Smooth muscle cell of the coronary artery (primary cell): ENCODE measurements around the gene SPAG7. TPM values are rescaled to one million over a fixed set of nuclear protein-coding genes. Genes with fewer than 3 reads are reported as not detected.

Experiments used
- total RNA-seq: library from RNA; depleted of rRNA; stranded (reverse); fragments of >200 nt; gene quantifications from 2 replicates; pipeline ENCODE4 v1.2.3, GENCODE V29; 2014; ENCODE audit warnings: low replicate concordance

Gene SPAG7, protein sequence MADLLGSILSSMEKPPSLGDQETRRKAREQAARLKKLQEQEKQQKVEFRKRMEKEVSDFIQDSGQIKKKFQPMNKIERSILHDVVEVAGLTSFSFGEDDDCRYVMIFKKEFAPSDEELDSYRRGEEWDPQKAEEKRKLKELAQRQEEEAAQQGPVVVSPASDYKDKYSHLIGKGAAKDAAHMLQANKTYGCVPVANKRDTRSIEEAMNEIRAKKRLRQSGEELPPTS
- total RNA-seq: 44.5 and 69.5 TPM in 2 replicates

DNA sequence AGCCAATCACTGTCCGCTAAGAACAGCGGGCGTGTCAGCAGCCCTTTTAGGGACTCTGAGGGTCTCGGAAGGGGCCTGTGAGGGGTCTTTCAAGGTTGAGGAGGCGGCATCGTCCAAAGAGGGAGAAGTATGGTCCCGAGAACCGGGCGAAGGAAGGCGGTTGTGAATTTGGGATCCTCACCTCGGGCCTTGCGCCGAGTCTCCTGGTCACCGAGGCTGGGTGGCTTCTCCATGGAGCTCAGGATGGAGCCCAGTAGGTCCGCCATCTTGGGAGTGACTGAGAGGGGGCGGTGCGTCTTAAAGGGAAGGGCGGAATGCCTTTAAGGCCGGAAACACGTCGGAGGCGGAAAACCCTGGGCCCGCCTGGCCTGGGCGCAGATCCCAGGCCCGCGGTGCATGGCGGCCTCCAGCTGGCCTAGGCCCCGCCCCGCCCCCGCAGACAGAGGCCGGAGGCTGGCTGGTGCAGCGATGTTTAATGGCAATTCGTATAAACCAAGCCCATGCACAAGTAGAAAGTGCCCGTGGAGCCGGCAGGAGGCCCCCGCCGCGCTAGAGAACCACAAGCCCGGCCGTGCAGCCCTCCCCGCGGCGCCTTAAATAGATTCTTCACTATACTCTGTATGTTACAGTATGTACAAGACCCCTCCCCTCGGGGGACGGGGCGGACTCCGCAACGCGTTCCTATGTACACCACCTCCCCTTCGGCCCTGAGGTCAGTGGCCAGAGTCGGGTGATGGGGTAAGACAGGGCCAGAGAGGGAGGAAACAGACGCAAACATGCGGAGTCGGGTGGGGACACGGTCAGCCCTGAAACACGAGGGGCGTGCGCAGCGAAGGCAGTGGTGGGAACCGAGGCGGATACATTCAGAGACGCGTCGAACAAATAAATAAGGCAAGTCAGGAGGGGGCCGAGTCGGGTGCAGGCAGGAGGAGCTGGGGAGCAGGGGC, at the start of gene SPAG7:
SPAG7 (minus strand) TSS at position 279 of the 947 bp plus-strand sequence; CDS start at position 266, 13 bp downstream.

DNA sequence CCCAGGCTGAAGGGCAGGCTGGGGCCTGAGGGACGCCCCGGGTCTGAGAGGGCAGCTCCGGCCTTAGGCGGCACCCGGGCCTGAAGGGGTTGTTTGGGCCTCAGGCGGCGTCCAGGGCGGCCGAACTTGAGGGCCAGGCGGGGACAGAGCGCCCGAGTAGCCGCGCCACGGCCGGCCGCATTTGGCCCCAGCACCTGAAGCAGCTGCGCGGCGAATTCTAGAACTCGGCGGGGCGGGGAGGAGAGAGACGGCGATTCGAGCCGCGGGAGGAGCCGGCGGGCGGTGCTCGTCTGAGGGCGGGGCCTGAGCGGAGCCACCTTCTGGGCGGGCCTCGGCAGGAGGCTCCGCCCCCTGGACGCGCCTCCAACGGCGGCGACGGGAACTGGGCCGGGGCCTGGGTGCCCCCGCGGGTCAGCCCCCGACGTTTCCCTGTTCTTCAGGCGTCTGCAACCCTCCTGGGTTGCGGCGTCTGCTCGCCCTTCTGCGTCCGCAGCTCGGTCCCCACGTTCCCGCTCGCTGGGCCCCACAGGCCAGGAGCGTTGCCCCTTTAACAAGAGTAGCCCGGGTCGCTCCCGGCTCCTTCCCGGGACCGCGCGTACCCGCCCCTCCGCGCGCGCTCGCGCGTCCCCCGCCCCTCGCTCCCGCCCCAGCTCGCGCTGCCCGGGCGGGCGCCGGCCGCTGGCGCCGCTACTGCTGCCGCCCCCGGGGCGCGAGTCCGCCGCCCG, 29.8 kb upstream of the SPAG7 start, which contains the start of the genes INCA1 and KIF1C:
INCA1 (minus strand) TSS at position 221 of the 725 bp plus-strand sequence. CDS start 3,085 bp downstream, outside the sequence.
KIF1C (plus strand) TSS at position 649 of the 725 bp plus-strand sequence. CDS start 2,297 bp downstream, outside the sequence.

DNA sequence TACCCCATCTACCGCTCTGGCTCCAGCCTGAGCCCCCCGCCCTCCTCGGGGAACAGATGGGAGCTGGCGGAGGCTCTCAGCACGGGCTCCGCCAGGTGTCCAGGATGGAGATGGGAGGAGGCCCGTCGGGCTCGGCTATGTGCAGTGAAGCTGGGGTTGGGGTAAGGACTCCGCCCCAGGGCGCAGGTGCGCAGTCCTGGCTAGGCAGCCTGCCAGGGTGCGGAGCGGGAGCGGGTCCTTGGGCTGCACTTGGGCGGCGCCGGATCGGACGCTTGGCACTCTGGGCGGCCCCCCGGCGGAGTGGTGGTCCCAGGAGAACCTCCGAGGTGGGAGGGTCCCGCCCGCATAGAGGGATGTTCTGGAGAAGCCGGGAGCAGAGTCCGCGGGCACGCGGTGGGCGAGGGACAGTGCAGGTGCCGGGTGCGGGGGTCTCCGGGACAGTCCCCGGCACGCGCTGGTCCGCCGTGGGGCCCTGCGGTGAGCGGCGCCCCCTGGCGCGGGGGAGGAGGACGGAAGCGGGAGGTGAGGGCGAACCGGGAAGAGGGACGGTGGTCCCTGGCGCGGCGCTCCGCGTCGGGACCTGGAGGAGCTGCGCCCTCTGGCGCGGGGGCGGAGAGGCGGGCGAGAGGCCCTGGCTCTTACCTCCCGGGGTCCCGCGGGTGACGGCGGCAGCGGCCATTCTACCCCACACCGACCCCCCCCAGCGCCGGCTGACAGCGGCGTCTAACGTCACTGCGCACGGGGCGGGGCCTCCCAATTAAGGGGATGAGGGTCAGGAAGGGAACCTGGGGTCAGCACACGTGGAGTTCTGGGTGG, 19.5 kb upstream of the SPAG7 start, which contains the start of gene CAMTA2:
CAMTA2 (minus strand) TSS at position 725 of the 816 bp plus-strand sequence. CDS start 1,453 bp downstream, outside the sequence.

DNA sequence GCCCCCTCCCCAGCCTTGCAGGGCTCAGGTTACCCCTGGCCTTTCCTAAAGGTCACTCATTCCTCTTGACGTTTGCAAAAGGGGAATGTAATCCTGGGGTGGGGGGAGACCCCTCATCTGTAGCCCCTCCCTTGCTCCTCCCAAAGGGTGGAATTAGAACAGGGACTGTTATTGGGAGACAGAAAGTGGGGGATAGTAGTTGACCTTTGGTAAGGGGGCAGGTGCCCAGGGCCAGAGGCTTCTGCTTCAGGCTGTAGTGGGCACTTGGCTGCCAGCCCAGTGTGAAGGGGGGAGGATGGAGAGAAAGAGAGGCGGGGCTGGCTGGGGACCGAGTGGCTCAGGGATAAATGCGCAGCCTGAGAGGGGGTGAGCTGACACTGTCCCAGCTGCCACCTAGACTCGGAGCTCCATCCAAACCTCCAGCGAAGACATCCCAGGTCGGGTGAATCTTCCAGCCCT, 16.8 kb downstream of the SPAG7 start, which contains the start of gene ENO3:
ENO3 (plus strand) TSS at position 374 of the 459 bp plus-strand sequence. CDS start 711 bp downstream, outside the sequence.

DNA sequence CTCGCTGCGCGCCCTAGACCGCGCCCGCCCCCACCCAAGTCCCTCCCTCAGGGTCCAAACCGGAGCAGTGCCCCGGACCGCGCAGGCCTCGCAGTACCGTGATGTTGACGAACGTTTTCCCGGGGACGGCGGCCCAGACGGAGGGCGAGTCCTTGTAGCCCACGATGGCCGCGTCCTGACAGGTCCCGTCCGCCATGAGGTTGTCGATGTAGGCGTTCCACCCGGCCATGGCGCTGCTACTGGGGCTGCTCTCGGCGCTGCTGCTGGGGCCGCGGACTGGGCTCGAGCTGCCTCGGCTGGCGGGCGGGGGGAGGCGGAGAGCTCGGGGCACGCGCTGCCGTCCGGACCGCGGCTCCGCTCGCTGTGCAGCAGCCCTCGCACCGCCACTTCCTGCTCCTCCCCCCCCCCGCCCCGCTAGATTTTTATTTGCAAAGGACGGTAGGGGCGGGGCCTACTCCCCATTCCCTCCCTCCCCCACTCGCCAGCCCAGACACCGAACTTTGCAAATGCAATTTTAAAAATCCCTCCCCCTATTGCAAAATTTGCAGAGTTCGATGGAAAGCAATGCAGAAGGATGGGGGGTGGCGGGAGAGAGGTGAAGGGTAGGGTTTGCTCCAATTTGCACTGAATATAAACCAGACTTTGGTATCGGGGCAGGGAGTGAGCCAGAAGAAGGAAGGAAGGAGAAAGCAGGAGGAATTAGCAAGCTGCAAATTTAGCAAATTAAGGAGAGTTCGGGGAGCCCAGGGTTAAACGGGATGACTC, 19.3 kb downstream of the SPAG7 start, which contains the start of gene PFN1:
PFN1 (minus strand) TSS at position 365 of the 765 bp plus-strand sequence; CDS start at position 229, 136 bp downstream.

DNA sequence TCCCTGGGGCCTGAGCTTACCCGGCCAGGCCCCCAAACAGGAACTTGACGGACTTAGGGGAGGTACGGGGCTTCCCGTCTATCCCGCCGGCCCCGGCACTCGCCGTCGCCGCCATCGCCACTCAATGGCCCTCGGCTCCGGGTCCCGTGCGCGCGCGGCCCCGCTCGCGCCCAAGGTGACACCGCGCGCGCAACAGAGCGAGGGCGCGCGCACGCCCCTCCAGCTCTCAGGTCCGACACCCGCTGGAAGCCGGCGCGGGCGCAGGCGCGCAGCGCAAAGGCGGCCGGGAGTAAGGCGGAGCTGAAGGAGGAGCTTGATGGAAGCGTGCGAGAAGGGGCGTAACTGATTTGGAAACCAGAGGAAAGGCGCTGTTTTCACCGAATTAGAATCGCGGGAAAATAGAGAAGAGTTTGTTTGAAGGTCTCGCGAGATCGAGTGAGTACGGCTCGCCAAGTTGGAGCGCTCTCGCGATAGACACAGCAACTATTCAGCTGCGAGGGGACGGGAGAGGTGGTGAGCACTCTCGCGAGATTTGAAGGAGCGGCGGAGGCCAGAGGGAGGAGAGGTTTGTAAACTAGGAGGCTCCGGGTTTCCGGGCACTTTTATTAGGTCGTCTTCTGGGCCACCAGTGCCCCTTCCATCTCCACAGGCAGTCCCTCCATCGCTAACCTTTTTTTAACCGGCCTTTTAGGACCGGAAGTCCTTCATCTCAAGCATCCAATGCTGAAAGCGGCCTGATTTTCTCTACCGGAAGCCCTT, 27.6 kb downstream of the SPAG7 start, which contains the start of the genes RNF167 and SLC25A11:
RNF167 (plus strand) TSS at position 473 of the 759 bp plus-strand sequence. CDS start 642 bp downstream, outside the sequence.
SLC25A11 (minus strand) TSS at position 251 of the 759 bp plus-strand sequence; CDS start at position 115, 136 bp downstream.

DNA sequence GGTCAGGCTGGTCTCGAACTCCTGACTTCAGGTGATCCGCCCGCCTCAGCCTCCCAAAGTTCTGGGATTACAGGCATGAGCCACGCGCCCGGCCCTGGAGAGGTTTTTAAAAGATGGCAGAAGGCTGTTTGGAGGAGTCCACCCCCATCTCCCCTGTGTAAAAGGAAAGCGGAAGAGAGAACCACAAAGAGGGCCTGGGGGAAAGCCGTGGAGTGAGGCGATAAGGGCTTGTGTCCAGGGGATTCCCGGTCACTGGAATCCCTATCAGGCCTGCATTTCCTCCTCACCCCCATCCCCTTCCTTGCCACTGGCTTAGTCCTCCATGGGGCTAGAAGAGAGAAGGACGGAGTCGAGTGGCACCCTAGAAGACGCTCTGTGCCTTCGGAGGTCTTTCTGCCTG, 35.7 kb downstream of the SPAG7 start, which contains the start of gene GP1BA:
GP1BA (plus strand) TSS at position 315 of the 400 bp plus-strand sequence. CDS start 328 bp downstream, outside the sequence.

Other genes with a start within 250 kb of the SPAG7 start
- gene MED11, start 236.4 kb downstream of the SPAG7 start, total RNA-seq: 10.1 and 12.1 TPM in 2 replicates
- 0.23 TPM in 1 of 2 replicates, not detected in the other for gene ZMYND15, start 228.0 kb downstream of the SPAG7 start, total RNA-seq
- 0.59 and 0.83 TPM in 2 replicates for gene CXCL16, start 227.9 kb downstream of the SPAG7 start, total RNA-seq
- gene TM4SF5, start 195.9 kb downstream of the SPAG7 start, total RNA-seq: not detected in 2 replicates
- gene VMO1, start 181.5 kb downstream of the SPAG7 start, total RNA-seq: 0.08 and 0.23 TPM in 2 replicates
- gene GLTPD2, start 178.9 kb downstream of the SPAG7 start, total RNA-seq: not detected in 2 replicates
- 121 and 237 TPM in 2 replicates for gene PSMB6, start 171.7 kb downstream of the SPAG7 start, total RNA-seq
- 15.1 and 16.5 TPM in 2 replicates for gene PLD2, start 160.7 kb downstream of the SPAG7 start, total RNA-seq
- gene MINK1, start 134.5 kb downstream of the SPAG7 start, total RNA-seq: 20.7 and 36.0 TPM in 2 replicates
- gene C17orf107, start 68.3 kb downstream of the SPAG7 start, total RNA-seq: 2.1 and 7.4 TPM in 2 replicates
- 0.38 and 0.47 TPM in 2 replicates for gene CHRNE, start 64.7 kb downstream of the SPAG7 start, total RNA-seq
- not detected in 2 replicates for gene GP1BA, start 35.5 kb downstream of the SPAG7 start, total RNA-seq
- gene SLC25A11, start 27.8 kb downstream of the SPAG7 start, total RNA-seq: 51.1 and 76.2 TPM in 2 replicates
- gene RNF167, start 27.5 kb downstream of the SPAG7 start, total RNA-seq: 12.1 and 13.3 TPM in 2 replicates
- 665 and 1,065 TPM in 2 replicates for gene PFN1, start 19.3 kb downstream of the SPAG7 start, total RNA-seq
- 2.7 and 4.9 TPM in 2 replicates for gene ENO3, start 16.7 kb downstream of the SPAG7 start, total RNA-seq
- gene CAMTA2, start 19.9 kb upstream of the SPAG7 start, total RNA-seq: 4.1 TPM in 2 replicates
- 0.30 and 1.1 TPM in 2 replicates for gene INCA1, start 29.7 kb upstream of the SPAG7 start, total RNA-seq
- 67.5 and 86.1 TPM in 2 replicates for gene KIF1C, start 30.1 kb upstream of the SPAG7 start, total RNA-seq
- 0.15 and 0.82 TPM in 2 replicates for gene SLC52A1, start 67.6 kb upstream of the SPAG7 start, total RNA-seq
- 0.47 and 0.90 TPM in 2 replicates for gene ZFP3, start 110.7 kb upstream of the SPAG7 start, total RNA-seq
- gene ZNF232, start 144.1 kb upstream of the SPAG7 start, total RNA-seq: 4.2 and 4.7 TPM in 2 replicates
- not detected in 2 replicates for gene USP6, start 148.2 kb upstream of the SPAG7 start, total RNA-seq
- gene ZNF594, start 224.1 kb upstream of the SPAG7 start, total RNA-seq: 3.3 and 5.3 TPM in 2 replicates